B cell (primary cell): Measurements from ENCODE around the gene UBAC1. TPM values are rescaled to one million over a fixed set of nuclear protein-coding genes. Genes with fewer than 3 reads are reported as not detected.
A peak's percentile ranks its signal among the peaks of the same experiment; 100 is the strongest.

ENCODE experiments used
- ATAC-seq: fragments of 200-7000 bp; cut with Tn5 transposase; one replicate; pipeline ENCODE4 v1.10.0; 2021; ENCODE audit warnings: low read depth, mild to moderate bottlenecking, moderate number of reproducible peaks, moderate library complexity
- CTCF ChIA-PET: fragments of 350-600 bp; sonication (Branson Sonifier 250); formaldehyde crosslinking; loops from one replicate; lab custom pipeline; 2021; ENCODE audit warnings: antibody characterized with exemption, inconsistent platforms; lab: Charles Lee
- POLR2A ChIA-PET: fragments of 350-600 bp; sonication (Branson Sonifier 250); formaldehyde crosslinking; loops from one replicate; lab custom pipeline; 2021; ENCODE audit warnings: antibody characterized with exemption; lab: Charles Lee
- DNase-seq: peaks from one replicate; pipeline ENCODE4 v3.0.0; 2013
- H2AFZ ChIP-seq: 2 replicates; pipeline ENCODE4 v1.6.1; 2012; ENCODE audit warnings: mild to moderate bottlenecking, low read depth, low read length; ENCODE audit not compliant: insufficient read depth, poor library complexity, severe bottlenecking
- H3K27ac ChIP-seq, 2 donors: 1 replicate in 1 of 2; 2 replicates in 1 of 2; pipeline ENCODE4 v1.5.1; 2012 to 2013; ENCODE audit warnings: low read length in 2 of 2, mild to moderate bottlenecking in 2 of 2, moderate library complexity in 1 of 2
- H3K27me3 ChIP-seq, 4 experiments: fragments of 200-600 bp in 1 of 4; sonication (generic) in 1 of 4; replicated peaks in 1 of 4; 1 replicate in 2 of 4; 2 replicates in 2 of 4; pipeline versions ENCODE4 v1.6.1 to v1.7.0; 2013 to 2016; ENCODE audit warnings: low read length in 3 of 4, mild to moderate bottlenecking in 2 of 4, mixed read lengths in 1 of 4, moderate library complexity in 1 of 4; ENCODE audit not compliant: insufficient read depth in 4 of 4, control insufficient read depth in 3 of 4; ENCODE audit errors: control extremely low read depth in 1 of 4
- H3K36me3 ChIP-seq, 2 experiments: replicated peaks in 1 of 2; 1 replicate in 1 of 2; 2 replicates in 1 of 2; pipeline versions ENCODE4 v1.6.1 to v1.7.1; 2013; ENCODE audit warnings: low read length in 1 of 2; ENCODE audit not compliant: insufficient read depth in 2 of 2, control insufficient read depth in 1 of 2; ENCODE audit errors: control extremely low read depth in 1 of 2, extremely low read depth in 1 of 2
- H3K4me1 ChIP-seq, 2 donors: fragments of 200-600 bp in 1 of 2; sonication (generic) in 1 of 2; 1 replicate in 1 of 2; 2 replicates in 1 of 2; pipeline versions ENCODE4 v1.5.1 to v1.6.1; 2013 to 2017; ENCODE audit warnings: low read length in 2 of 2; ENCODE audit not compliant: control insufficient read depth in 2 of 2, insufficient read depth in 2 of 2
- H3K4me2 ChIP-seq: replicated peaks from 2 replicates; pipeline ENCODE3; 2012; ENCODE audit warnings: mild to moderate bottlenecking, low read depth, low read length; ENCODE audit not compliant: poor library complexity, severe bottlenecking
- H3K4me3 ChIP-seq, 5 experiments: fragments of 200-600 bp in 1 of 5; sonication (generic) in 1 of 5; 1 replicate in 3 of 5; 2 replicates in 2 of 5; pipeline versions ENCODE4 v1.5.1 to v1.7.0; 2011 to 2016; ENCODE audit warnings: low read length in 4 of 5, mild to moderate bottlenecking in 4 of 5, low read depth in 2 of 5, control low read depth in 1 of 5, moderate library complexity in 1 of 5; ENCODE audit not compliant: insufficient read depth in 1 of 5; ENCODE audit errors: control extremely low read depth in 1 of 5, extremely low read depth in 1 of 5
- H3K79me2 ChIP-seq: fragments of 200-600 bp; sonication (generic); one replicate; pipeline ENCODE4 v1.6.0; 2016; ENCODE audit warnings: low read length; ENCODE audit not compliant: control insufficient read depth, insufficient read depth
- H3K9ac ChIP-seq: fragments of 200-600 bp; sonication (generic); 2 replicates; pipeline ENCODE4 v1.6.1; 2017; ENCODE audit warnings: mild to moderate bottlenecking, low read length, moderate library complexity
- H3K9me3 ChIP-seq, 3 donors: one replicate each; pipeline versions ENCODE4 v1.6.1 to v1.7.1; 2013; ENCODE audit warnings: low read length in 2 of 3; ENCODE audit not compliant: control insufficient read depth in 2 of 3, insufficient read depth in 1 of 3; ENCODE audit errors: control extremely low read depth in 1 of 3
- H4K20me1 ChIP-seq: 2 replicates; pipeline ENCODE4 v1.6.0; 2012; ENCODE audit warnings: mild to moderate bottlenecking, low read length; ENCODE audit not compliant: insufficient read depth, control insufficient read depth, poor library complexity, severe bottlenecking
- H3K27ac Mint-ChIP-seq: one replicate; pipeline ENCODE4 v1.8.0; 2021; ENCODE audit warnings: mixed read lengths
- H3K27me3 Mint-ChIP-seq: one replicate; pipeline ENCODE4 v1.8.0; 2021; ENCODE audit warnings: mixed read lengths
- H3K4me1 Mint-ChIP-seq: one replicate; pipeline ENCODE4 v1.8.0; 2021; ENCODE audit warnings: mixed read lengths
- H3K4me3 Mint-ChIP-seq: one replicate; pipeline ENCODE4 v1.8.0; 2021; ENCODE audit warnings: mixed read lengths
- H3K9me3 Mint-ChIP-seq: one replicate; pipeline ENCODE4 v1.8.0; 2022; ENCODE audit warnings: mixed read lengths; ENCODE audit not compliant: insufficient read depth
- CTCF ChIP-seq: fragments of 200-600 bp; IDR thresholded peaks from one replicate; pipeline ENCODE4 v1.8.0; 2022; ENCODE audit warnings: antibody characterized with exemption, mild to moderate bottlenecking
- EZH2 ChIP-seq: IDR thresholded peaks from 2 replicates; pipeline ENCODE4 v1.6.1; 2012; ENCODE audit warnings: borderline replicate concordance, low read depth, mild to moderate bottlenecking, moderate library complexity, low read length; ENCODE audit not compliant: insufficient read depth, poor library complexity, severe bottlenecking
- WGBS: methylation state at CpG from one replicate; pipeline ENCODE4 v1.1.5; 2013; ENCODE audit warnings: missing lambda C conversion rate; ENCODE audit not compliant: insufficient coverage; 5-methylcytosine and 5-hydroxymethylcytosine counted together
- intact Hi-C: fragments of 100-400 bp; cut with micrococcal nuclease; formaldehyde crosslinking; loops from one replicate; pipeline ENCODE4 v1.10.0; 2022
- polyA plus RNA-seq: library from polyadenylated mRNA; depleted of rRNA; stranded (reverse); fragments of >200 nt; gene quantifications from 2 replicates; pipeline ENCODE4 v1.2.3, GENCODE V29; 2012
- total RNA-seq, 2 donors: library from RNA; stranded (reverse); fragments of 120-200 nt in 1 of 2; gene quantifications; 1 replicate in 1 of 2; 2 replicates in 1 of 2; pipeline versions ENCODE4 v1.2.3 to v1.2.4, GENCODE V29; 2013 to 2022

The UBAC1 gene
- total and polyA plus RNA-seq, 2 donors (not counting 1 experiment from before 2014, with no cell fraction given) = 30.8 to 31.1 TPM

DNA sequence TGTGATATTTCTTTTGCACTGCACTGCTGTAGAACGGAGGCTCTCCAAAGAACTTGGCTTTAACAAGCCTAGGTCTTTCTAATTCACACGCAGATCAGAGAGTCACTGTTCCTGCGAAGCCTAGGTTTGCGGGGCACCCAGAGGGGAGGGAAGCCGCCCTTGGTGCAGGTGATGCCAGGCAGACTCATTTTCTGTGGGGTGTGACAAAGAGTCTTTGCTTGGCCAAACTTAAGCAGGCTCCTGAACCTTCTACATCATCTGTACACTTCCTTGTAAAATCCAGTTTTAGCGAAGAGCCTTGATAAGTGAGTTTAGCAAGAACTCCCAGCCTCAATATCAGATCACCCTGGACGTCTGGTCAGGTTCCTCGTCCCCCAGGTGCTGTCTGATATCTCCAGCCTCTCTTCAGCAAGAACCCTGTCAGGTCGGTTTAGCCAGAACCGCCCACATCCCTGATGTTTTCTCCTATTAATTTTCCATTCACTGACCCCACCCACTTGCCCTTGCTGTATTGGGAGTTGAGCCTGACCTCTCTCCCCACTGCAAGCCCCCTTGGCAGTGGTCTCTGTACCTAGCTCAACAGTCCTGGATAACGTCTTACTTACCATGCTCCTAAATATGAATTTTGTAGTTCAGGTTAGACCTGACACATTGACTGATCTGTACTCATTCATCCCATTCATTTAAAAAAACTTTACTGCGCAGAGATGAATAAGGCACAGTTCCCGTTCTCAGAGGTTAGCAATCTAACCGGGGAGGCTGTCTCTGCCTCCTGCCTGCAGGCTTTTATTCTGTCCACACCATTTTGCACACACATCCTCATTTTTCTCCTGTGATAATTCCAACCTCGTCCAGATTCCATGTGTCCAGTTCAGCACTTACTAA, 880 bp upstream of the UBAC1 start:
- Histone ChIP-seq H3K4me1 (peaks cover 11 to 18% of the 10 kb centered on the region in 2 donors), H3K9me3 (peaks cover 0 to 7% (median 0%) of the 10 kb centered on the region in 3 donors), H3K4me2 (peak overlapping the region; percentile 58), H2AFZ (peak overlapping the region; percentile 55), H3K4me3 (no peak overlapping the region), H3K27me3 (peaks cover 0 to 22% (median 0%) of the 10 kb centered on the region in 4 experiments), H3K79me2 (peaks cover 35% of the 10 kb centered on the region), H4K20me1 (peaks cover 11% of the 10 kb centered on the region), H3K9ac (no peak overlapping the region), H3K27ac (no peak overlapping the region), H3K36me3 (no peaks in the 10 kb centered on the region)
- Mint-ChIP-seq H3K4me3 (peak overlapping the region; percentile 75), H3K4me1 (peaks cover 24% of the 10 kb centered on the region), H3K9me3 (no peaks in the 10 kb centered on the region), H3K27ac (peak overlapping the region; percentile 26), H3K27me3 (peaks cover 18% of the 10 kb centered on the region)
- ChIA-PET POLR2A (interaction anchor here (0.7 to 1.0 kb wide), 2 partner anchors 156 to 157 kb away, joined by 3 read pairs; partner anchors contain the start of gene TMEM250), CTCF (interaction anchor here (1.0 to 1.8 kb wide), 4 partner anchors 156 to 263 kb away, joined by 3 to 7 read pairs (median 4); partner anchors contain the start of gene TMEM250)
- no peak for TF ChIP-seq CTCF
- no peak for TF ChIP-seq EZH2
- 52% methylated on average over 12 of the region's 15 CpGs for WGBS
- ATAC-seq (no peak), DNase-seq (no peak)
- intact Hi-C loops = loop anchor here (1.0 to 10.0 kb wide), 6 partner anchors 28 to 305 kb away; partner anchors contain the start of genes CAMSAP1, QSOX2 and TMEM250
